HL-60 (cell line): ENCODE results near the gene GRID2.

Experiments used
- DNase-seq, 2 experiments: peaks; one replicate each; pipeline ENCODE4 v3.0.0-alpha.2; 2010 to 2020; ENCODE audit warnings: low read depth in 1 of 2, low spot score in 1 of 2
- H3K27ac ChIP-seq: fragments of 250-450 bp; sonication (Bioruptor Pico); replicated peaks from 2 replicates; pipeline ENCODE4 v1.5.1; 2020; ENCODE audit warnings: mild to moderate bottlenecking, moderate library complexity
- H3K27me3 ChIP-seq: fragments of 250-450 bp; sonication (Bioruptor Pico); 2 replicates; pipeline ENCODE4 v1.5.1; 2021; ENCODE audit warnings: mild to moderate bottlenecking, moderate library complexity; ENCODE audit not compliant: insufficient read depth, poor library complexity, severe bottlenecking
- H3K4me3 ChIP-seq: replicated peaks from 2 replicates; pipeline ENCODE4 v1.5.1; 2011; ENCODE audit warnings: mild to moderate bottlenecking, control low read depth, low read length; ENCODE audit not compliant: insufficient read depth
- CTCF ChIP-seq: IDR thresholded peaks from one replicate; pipeline ENCODE4 v1.5.1; 2011; ENCODE audit warnings: low read length, control low read depth, inconsistent platforms; ENCODE audit not compliant: insufficient read depth
- GABPA ChIP-seq: IDR thresholded peaks from 2 replicates; pipeline ENCODE4 v1.6.1; 2012; ENCODE audit warnings: low read depth
- POLR2AphosphoS5 ChIP-seq: IDR thresholded peaks from 2 replicates; pipeline ENCODE4 v1.6.1; 2012; ENCODE audit warnings: low read depth
- REST ChIP-seq: IDR thresholded peaks from 2 replicates; pipeline ENCODE4 v1.6.1; 2012; ENCODE audit warnings: low read depth; ENCODE audit not compliant: insufficient replicate concordance
- SPI1 ChIP-seq: IDR thresholded peaks from 2 replicates; pipeline ENCODE4 v1.6.1; 2012; ENCODE audit warnings: low read depth, mild to moderate bottlenecking, borderline replicate concordance

GRID2 gene

GRCh38 chr4:93370256-93370655 lies 1066.5 kb downstream of the GRID2 start:
- Histone ChIP-seq H3K27me3 (no peaks in the 10 kb centered on the region), H3K27ac (no peak overlapping the region), H3K4me3 (no peak overlapping the region)
- DNase-seq: no peak
- TF ChIP-seq CTCF (no peak), POLR2AphosphoS5 (no peak), SPI1 (no peak), REST (no peak), GABPA (no peak)

GRCh38 chr4:93373893-93374860 lies 1070.4 kb downstream of the GRID2 start:
- no peaks in the 10 kb centered on the region for H3K27me3 ChIP-seq
- TF ChIP-seq SPI1: no peak
- TF ChIP-seq CTCF: no peak
- no peak for TF ChIP-seq REST
- TF ChIP-seq GABPA: no peak
- TF ChIP-seq POLR2AphosphoS5: no peak
- no peak overlapping the region for H3K4me3 ChIP-seq
- no peak for DNase-seq
- H3K27ac ChIP-seq: no peak overlapping the region

- TF ChIP-seq GABPA: no peak
- no peak for TF ChIP-seq REST
- no peak for TF ChIP-seq SPI1
- TF ChIP-seq POLR2AphosphoS5: no peak
- no peak for TF ChIP-seq CTCF
- DNase-seq: no peak
- Histone ChIP-seq H3K27me3 (peaks cover 2% of the 10 kb centered on the region), H3K4me3 (no peak overlapping the region), H3K27ac (no peak overlapping the region)
Measured at GRCh38 chr4:93384241-93384640, 1080.5 kb downstream of the GRID2 start.
